HG03095 (cell line): ENCODE results near the gene PHPT1.

ENCODE experiments used
- ATAC-seq: cut with Tn5 transposase; IDR thresholded peaks from one replicate; pipeline ENCODE4 v1.9.1; 2021; ENCODE audit warnings: moderate library complexity; ENCODE audit not compliant: unreplicated experiment

The PHPT1 gene

DNA sequence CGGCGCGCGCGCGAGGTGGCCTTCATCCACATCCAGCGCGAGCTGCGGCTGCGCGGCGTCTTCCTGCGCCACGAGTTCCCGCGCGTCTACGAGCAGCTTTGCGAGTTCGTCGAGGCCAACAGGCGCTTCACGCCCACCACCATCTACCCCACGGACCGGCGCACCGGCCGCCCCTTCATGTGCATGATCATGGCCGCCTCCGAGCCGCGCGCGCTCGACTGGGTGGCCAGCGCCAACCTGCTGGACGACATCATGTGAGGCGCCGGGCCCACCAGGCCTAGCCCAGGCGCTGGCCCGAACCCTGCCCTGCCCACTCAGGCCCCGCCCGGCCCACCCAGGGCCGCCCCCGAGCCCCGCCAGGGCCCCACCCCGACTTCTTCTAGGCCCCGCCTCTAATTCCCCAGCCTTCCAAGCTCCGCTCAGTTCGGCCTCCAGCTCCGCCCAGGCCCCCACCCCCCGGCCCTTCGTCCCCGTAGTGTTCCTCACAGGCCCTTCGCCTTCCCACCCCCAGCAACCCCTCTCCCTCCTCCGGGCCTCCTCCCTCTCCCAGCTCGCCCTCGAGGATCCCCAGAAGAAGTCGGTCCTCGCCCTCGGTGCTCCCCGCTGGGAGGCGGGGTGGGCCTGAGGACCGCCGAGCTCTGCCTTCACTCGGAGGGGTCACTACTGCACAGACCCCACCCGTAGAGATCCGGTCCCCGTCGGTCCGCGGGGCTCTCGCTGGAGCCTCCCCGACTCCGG is 2.0 kb upstream of the PHPT1 start:
- no peak for ATAC-seq

GRCh38 chr9:136847826-136848392 is 1.3 kb upstream of the PHPT1 start:
- no peak for ATAC-seq

DNA sequence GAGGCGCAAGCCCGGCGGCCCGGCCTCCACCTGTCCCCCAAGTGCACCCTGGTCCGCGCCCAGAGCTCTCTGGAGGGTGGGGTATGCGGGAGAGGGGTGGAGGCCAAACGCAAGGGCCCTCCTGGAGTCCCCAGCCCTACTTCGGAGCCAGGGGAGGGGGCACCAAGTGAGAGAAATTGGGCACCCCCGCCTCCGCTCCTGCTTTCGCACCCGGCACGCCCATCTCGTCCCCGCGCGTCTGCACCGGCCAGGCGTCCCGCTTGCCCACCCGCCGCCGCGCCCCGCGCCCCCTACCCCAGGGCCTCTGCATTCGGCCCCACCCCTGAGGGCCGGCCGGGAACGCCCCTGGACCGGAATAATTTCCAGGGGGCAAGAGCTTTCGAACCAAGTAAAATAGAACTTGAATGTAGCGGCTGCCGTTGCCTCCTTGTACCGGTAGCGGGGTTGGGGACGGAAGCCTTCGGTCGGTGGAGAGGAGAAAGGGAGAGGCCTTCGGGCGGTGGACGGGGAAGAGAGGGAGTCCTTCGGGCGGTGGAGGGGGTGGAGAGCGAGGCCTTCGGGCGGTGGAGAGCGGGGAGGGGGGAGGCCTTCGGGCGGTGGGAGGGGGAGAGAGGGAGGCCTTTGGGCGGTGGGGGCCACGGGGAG is 694 bp upstream of the PHPT1 start:
- ATAC-seq: no peak

- no peak for ATAC-seq
Measured at GRCh38 chr9:136849960-136850865, 1.0 kb downstream of the PHPT1 start.

- no peak for ATAC-seq
Measured at GRCh38 chr9:136850866-136851775, 1.9 kb downstream of the PHPT1 start.

- no peak for ATAC-seq
Measured at GRCh38 chr9:136851941-136852663, 2.9 kb downstream of the PHPT1 start, which contains the start of gene MAMDC4. Gene MAMDC4, plus strand, starts transcription at chr9:136852346. Its CDS starts 71 bp downstream, at chr9:136852417.

GRCh38 chr9:136852664-136853595 is 3.7 kb downstream of the PHPT1 start:
- ATAC-seq: no peak

- ATAC-seq: no peak
Measured at GRCh38 chr9:136853596-136854112, 4.4 kb downstream of the PHPT1 start.

DNA sequence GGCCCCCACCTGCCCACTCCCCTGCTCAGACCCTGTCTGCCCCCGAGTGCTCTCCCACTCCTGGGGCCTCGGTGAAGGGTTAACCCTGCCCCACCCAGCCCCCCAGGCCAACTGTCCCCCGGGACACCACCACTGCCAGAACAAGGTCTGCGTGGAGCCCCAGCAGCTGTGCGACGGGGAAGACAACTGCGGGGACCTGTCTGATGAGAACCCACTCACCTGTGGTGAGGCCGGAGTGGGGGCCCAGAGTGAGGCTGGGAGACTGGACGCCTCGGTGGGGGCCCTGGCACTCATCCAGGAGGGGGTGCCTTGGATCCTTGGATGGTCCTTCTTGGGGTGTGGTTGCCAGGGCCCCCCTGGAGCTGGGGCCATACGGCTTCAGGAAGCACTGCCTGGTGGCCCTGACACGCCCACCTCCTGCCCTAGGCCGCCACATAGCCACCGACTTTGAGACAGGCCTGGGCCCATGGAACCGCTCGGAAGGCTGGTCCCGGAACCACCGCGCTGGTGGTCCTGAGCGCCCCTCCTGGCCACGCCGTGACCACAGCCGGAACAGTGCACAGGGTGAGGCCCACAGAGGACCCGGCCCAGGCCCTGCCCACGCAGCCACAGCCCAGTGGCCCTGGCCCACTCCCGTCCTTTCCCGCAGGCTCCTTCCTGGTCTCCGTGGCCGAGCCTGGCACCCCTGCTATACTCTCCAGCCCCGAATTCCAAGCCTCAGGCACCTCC is 5.1 kb downstream of the PHPT1 start:
- no peak for ATAC-seq

DNA sequence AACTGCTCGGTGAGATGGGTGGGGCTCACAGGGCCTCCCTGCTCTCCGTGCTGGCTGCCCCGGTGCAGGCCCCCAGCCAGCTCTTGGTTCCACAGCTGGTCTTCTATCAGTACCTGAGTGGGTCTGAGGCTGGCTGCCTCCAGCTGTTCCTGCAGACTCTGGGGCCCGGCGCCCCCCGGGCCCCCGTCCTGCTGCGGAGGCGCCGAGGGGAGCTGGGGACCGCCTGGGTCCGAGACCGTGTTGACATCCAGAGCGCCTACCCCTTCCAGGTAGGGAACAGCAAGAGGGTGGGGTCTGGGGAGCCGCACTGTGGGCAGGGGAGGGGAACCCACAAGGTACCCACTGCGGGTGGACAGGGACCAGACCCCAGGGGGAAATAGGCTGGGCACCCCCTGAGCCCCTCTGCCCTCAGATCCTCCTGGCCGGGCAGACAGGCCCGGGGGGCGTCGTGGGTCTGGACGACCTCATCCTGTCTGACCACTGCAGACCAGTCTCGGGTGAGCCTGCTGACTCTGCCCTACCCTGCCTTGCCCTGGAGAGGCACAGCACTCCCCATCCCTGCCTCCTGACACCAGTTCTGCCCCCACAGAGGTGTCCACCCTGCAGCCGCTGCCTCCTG is 5.7 kb downstream of the PHPT1 start:
- ATAC-seq: no peak

- ATAC-seq: no peak
Measured at GRCh38 chr9:136855461-136856078, 6.4 kb downstream of the PHPT1 start.

DNA sequence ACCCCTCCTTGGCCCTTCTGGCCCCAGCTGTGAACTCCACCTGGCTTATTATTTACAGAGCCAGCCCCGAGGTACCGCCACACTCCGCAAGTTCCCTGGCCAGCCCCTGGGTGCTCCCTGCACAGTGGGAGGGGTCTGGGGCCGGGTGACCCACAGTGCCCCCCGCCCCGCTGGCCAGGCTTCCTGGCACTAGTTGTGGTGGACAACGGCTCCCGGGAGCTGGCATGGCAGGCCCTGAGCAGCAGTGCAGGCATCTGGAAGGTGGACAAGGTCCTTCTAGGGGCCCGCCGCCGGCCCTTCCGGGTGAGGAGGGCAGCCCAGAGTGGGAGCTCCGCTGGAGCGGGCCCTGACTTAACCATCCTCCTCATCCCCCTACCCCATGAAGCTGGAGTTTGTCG is 6.9 kb downstream of the PHPT1 start:
- no peak for ATAC-seq

- no peak for ATAC-seq
Measured at GRCh38 chr9:136856541-136857141, 7.4 kb downstream of the PHPT1 start.

GRCh38 chr9:136857166-136857565 is 8.0 kb downstream of the PHPT1 start:
- no peak for ATAC-seq

DNA sequence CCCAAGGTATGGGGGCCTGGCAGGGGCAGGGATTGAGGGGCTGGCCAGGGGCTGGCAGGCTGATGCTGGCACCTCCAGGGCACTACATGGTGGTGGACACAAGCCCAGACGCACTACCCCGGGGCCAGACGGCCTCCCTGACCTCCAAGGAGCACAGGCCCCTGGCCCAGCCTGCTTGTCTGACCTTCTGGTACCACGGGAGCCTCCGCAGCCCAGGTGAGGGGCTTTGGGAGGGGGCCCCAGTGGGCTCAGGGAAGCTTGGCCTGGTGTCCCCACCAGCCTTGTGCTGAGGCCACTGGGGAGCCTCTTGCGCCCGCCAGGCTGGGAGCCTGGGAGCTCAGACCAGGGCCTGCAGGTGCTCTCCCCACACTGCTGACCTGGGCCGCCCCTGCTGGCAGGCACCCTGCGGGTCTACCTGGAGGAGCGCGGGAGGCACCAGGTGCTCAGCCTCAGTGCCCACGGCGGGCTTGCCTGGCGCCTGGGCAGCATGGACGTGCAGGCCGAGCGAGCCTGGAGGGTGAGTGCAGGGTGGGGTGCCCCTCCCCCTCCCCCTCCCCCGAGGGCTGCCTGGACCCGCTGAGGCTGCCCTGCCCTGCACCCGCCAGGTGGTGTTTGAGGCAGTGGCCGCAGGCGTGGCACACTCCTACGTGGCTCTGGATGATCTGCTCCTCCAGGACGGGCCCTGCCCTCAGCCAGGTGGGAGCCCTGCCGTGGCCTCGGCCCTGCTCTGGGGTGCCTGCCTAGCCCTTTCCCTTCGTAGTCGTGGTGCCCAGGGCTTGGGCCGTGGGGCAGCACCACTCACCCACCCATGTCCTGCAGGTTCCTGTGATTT is 8.6 kb downstream of the PHPT1 start:
- no peak for ATAC-seq
